GF-D8 (cell line): ENCODE results near the gene SSX2IP.
A peak's percentile ranks its signal among the peaks of the same experiment; 100 is the strongest.
"Not testable (repeated sequence)": the region's sequence is repeated elsewhere in the genome, so short reads cannot be mapped to it uniquely, and the experiment has no call there.

Source experiments
- DNase-seq: peaks from one replicate; lab custom pipeline; 2025; lab: John Stamatoyannopoulos, UW

Gene SSX2IP, protein sequence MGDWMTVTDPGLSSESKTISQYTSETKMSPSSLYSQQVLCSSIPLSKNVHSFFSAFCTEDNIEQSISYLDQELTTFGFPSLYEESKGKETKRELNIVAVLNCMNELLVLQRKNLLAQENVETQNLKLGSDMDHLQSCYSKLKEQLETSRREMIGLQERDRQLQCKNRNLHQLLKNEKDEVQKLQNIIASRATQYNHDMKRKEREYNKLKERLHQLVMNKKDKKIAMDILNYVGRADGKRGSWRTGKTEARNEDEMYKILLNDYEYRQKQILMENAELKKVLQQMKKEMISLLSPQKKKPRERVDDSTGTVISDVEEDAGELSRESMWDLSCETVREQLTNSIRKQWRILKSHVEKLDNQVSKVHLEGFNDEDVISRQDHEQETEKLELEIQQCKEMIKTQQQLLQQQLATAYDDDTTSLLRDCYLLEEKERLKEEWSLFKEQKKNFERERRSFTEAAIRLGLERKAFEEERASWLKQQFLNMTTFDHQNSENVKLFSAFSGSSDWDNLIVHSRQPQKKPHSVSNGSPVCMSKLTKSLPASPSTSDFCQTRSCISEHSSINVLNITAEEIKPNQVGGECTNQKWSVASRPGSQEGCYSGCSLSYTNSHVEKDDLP

DNA sequence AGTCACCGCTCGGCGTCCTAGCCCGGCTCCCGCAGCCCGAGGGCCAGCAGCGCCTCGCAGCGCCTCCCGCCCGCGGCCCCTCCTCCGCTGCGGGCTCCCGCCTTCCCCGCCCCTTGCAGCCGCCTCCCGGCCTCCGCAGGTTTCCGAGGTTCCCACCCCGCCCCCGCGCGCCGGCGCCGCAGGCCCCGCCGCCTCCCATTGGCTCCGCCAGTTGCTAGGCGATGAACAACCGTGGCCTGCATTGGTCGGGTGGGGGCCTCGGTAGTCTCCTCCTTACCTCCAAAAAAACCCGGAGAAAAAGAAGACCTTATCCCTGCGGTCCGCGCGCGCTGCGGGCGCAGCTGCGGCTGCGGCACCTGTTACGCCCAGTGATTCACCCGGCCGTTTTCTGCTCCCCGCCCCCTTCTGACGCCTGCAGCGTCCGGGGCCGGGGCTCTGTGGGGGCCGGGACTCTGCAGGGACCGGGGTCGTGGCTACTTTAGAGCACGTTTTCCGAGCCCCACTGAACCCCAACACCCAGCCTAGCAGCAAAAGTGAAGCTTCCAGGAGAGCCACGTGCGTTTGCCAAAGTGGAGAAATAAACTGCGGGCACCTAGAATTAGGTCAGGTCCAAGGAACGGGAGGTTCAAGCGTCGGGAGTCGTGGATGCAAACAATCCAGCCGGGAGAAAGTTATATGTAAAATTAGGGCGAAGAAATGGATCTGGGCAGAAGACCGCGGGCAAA, at the start of gene SSX2IP:
Gene SSX2IP (minus strand): TSS at position 65 of the 725 bp plus-strand sequence. CDS start 19,242 bp downstream, outside the sequence.
- DNase-seq, result peak; percentile 93

DNA sequence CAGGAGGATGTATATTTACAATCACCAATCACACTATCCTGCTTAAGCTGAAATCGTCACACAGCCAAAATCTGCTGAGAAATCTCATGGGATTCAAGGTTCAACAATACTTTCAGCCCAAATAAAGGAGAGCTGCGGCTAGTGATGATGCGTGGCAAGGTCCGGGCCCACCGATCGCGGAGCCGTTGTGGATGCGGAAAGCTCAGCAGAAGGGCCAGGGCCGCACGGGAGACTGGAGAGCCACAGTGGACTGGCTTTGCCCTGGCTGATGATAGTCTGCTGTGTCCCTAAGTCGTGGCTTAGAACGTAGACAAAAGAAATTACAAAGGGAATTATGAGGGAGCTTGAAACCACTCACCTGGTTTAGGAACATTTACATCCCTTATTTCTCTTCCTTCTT, 48.0 kb upstream of the SSX2IP start:
- DNase-seq, result no peak

DNA sequence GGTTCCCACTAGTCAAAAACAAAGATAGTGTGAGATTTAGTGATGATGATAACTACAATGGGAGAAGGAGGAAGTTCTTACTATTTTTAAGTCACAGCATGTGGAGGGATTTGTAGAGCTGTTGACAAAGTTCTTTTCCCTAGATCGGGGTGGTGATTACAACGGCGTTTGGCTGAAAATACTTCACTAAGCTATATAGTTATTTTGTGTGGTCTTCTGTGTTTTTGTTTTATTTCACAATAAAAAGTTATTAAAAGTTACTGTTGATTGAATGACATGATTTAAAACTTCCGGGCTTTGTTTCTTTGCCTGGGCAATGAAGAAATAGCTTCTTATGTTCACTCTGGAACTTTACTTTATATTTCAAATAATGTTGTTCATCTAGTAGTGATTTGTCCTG, 47.3 kb upstream of the SSX2IP start:
- no peak for DNase-seq

DNA sequence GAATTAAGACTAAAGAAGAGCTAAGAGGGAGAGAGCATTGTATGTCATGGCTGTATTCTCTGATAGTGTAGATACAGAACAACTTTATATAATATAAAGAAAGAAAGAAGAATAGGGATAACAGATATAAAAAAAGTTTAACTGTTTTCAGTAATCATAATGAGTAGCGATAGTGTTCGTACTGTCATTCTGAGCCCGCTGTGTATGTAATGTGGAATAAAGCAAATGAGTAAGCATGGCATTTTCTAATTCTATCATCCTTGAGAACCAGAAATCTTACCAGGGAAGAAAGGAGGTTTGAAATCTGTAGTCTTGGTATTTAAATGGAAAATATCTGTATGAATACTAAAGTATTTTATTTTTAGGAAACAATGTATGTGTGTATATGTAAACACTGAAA, 46.7 kb upstream of the SSX2IP start:
- no peak for DNase-seq

DNA sequence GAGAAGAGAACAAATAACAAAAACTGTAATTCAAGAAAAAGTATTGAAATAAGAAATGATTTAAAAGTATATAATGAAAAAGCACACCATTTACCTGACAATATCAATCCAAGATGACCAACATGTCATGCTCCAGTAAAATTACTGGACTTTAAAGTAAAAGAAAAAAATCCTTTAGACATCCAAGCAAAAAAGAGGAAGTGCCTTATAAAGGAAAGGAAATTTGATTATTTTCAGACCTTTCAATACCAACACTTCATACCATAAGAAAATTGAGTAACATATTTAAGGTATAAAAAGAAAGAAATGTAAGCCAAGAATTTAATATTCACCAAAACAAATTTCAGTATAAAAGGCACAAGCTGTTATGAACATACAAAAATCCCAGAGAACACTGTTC, 46.2 kb upstream of the SSX2IP start:
- no peak for DNase-seq

DNA sequence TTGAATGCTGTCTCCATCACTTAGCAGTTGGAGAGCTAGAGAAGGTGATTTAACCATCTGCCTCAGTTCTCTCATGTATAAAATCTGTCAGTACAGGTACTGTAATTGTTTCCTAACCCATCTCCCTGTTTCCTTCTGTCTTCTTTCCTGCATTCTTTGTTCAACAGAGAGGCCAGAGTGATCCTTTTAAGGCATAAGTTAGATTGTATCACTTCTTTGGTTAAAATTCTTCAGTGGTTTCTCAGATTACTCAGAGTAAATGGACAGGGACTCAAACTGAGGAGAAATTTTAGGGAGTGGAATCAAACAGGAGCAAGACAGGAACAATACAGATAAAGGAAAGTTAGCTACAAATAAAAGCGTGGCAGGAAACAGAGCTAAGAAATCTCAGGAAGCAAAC, 45.2 kb upstream of the SSX2IP start:
- no peak for DNase-seq

DNA sequence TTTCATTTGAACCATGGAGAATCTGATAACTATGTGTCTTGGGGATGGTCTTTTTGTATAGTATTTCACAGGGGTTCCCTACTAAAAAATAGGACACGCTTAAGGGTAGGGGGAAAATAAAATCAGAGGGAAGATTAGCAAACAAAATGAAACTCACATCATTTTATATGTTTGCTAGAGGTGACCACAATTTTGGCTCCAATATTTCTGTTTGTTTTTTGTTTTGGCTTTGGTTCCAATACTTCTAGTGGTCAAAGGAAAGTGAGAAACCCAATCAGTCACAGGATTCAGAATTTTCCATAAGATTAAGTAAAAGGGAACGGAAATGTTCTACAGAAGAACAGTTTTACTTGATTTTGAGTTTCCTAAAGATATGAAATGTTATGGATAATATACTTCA, 42.3 kb upstream of the SSX2IP start:
- DNase-seq, result no peak

DNA sequence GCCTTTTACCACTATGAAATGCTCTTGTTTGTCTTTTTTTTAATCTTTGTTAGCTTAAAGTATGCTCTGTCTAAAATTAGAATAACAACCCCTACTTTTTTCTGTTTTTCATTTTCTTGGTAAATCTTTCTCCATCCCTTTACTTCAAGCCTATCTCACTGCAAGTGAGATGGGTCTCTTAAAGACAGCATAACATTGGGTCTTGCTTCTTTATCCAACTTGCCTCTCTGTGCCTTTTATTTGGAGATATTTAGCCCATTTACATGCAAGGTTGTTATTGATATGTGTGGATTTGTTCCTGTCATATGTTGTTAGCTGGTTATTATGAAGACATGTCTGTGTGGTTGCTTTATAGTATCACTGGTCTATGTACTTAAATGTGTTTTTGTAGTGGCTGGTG, 41.3 kb upstream of the SSX2IP start:
- no peak for DNase-seq

DNA sequence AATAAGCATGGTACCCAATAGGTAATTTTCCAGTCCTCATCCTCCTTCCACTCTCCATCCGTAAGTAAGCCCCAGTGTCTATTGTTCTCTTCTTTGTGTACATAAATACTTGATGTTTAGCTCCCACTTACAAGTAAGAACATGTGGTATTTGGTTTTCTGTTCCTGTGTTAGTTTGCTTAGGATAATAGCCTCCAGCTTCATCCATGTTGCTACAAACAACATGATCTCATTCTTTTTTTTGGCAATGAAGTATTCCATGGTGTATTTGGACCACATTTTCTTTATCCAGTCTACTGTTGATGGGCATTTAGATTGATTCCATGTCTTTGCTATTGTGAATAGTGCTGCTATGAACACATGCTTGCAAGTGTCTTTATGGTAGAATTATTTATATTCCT, 37.5 kb upstream of the SSX2IP start:
- not testable (repeated sequence) for DNase-seq

DNA sequence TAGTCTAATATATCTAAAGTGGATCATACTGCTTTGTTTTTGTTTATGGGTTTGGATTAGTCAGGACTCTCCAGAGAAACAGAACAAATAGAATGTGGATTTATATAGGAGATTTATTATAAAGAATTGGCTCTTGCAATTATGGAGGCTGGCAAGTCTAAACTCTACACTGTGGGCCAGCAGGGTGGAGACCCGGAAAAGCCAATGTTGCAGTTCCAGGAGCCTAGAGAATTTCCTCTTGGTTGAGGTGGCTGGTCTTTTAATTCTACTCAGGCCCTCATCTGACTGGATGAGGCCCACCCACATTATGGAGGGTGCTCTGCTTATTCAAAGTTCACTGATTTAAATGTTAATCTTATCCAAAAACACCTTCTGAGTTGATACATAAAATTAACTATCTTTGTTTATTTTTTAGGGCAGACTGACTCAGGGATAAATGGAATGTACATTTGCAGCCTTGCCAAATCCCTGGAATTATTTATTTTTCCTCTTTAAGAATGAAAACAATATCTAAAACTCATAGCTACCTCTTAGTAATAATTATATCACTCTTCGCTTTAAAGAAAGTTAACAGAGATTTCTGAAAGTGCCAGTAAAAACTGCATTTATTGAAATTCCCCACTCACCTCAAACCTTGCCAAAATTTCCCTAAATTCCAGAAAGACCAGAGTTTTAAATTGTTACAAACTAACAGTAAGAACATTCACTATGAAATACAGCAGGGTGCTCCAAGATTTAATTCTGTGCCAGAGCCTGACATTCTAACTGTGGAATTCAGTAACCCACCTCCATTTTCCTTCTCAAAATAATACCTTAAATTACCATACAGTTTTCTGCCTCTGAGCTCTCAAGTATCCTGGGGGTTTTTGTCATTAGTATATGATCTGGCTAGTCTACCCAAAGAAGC, 36.6 kb upstream of the SSX2IP start:
- DNase-seq, result no peak

DNA sequence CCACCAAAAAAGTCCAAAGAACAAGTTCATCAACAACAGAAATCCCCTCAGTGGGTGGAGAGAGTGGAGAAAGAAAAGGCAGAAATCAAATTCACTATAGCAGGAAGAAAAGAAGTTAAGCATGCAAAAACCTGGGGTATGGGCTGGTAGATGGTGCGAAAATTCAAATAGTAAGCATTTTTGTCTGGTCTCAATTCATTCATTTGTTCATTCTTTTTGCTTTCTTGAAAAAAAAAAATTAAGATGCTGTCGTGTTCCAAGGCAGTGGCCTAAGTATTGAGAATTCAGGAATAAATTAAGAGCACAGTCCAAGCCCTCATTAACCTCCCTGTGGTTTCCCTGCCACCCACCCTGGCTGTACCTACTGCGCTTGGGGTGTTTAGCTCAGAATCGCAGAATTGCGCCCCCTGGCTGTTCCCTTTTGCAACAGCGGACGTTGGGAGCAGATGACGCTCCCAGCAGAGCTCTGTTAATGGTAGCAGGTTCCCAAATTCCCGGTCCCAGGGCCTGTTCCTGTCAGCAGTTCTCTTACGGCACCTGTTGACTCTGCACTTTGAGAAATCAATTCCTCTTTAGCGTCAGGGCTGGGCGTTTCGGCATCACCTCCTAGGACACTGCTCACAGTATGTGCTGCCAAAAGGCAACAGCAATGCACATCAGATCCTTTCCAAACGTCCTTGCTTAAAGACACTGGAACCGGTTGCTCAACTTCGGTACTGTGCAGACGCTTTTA, 34.0 kb upstream of the SSX2IP start:
- no peak for DNase-seq

DNA sequence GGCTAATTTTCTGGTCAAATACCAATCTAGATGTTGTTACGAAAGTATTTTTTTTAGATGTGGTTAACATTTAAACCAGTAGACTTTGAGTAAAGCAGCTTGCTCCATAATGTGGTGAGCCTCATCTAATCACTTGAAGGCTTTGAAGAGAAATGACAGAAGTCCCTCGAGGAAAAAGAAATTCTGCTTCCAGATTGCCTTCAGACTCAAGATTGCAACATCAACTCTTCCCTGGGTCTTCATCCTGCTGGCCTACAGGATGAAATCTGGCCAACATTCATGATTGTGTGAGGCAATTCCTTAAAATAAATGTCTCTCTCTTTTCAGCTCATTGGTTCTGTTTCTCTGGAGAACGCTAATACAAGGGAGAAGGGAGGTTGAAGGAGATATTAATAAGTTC, 32.5 kb upstream of the SSX2IP start:
- DNase-seq, result no peak

DNA sequence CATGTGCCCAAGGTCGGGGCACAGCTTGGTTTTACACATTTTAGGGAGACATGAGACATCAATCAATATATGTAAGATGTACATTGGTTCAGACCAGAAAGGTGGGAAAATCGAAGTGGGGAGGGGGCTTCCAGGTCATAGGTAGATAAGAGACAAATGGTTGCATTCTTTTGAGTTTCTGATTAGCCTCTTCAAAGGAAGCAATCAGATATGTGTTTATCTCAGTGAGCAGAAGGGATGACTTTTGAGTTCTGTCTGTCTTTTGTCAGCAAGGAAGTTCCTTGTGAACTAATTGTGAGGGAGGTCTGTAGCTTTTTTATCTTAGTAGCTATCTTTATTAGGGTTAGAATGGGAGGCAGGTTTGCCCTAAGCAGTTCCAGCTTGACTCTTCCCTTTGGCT, 31.6 kb upstream of the SSX2IP start:
- DNase-seq, result not testable (repeated sequence)

DNA sequence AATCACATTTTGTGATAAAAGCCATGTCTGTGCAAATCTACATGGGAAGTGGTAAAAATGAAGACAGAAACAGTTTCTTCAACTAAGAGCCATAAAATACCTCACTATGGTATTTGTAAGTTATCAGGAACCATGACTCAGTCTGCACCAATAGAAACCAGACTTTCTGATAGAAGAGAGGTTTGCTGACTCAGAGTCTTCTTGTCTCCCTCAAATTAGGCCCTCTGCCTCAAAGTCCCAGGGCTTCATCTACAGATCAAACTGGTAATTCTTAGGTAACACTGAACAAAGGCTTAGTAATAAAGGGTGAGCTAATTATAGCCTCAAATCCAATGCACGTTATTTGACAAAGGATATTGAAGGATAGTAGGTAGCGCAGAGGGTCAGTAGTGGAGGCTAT, 30.9 kb upstream of the SSX2IP start:
- DNase-seq, result no peak

DNA sequence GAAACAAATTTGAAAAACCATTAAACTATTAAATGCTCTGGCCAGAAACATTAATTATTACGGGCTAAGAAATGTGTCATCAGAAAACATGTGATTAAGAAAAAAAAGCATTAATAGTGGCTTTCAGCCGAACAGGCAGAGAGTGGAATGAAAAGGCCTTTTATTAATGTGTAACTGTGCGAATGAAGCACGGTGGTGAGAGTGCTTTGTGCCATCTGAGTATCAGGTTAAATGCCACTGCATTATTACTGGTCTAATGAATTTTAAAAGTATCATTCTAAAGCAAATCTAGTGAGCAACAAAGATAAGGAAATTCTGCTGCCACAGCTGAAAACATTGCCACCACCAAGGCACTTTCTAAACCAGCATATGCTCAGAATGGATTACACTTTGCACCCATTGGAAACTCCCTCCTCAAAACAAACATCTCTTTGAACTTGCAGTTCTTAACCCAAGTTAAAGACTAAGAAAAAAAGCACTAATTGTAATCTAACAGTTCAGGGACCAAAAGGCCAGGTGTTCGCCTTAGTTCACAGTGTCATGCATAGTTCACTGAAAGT, 30.0 kb upstream of the SSX2IP start:
- no peak for DNase-seq

DNA sequence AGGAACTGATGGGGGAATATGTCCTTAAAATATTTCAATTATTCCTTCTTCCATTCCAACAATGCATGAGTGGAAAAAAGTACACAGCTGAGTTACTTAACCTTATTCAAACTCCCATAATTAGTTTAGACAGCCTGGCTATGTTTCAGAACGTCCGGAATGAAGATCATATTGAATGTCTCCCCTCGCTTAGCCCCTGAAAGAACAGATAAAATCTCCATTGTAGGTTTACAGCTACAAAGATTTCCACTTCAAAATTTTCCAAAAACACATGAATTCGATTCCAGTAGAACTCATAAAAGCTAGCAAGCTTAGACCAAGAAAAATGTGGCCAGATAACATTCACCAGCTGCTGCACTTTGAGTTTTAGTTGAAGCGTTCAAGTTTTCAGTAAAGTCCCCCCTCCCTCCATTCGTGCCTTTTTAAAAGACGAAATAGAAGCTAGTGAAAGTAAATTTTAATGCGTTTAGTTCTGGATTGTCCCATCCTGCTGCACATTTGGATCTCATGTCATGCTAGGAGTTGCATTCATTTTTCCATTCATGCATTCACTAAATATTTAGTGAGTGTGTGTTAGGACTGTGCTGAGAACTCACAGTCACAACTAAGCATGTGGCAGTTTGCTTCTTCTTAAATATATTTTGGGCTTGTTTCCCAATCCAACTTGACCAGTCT, 29.4 kb upstream of the SSX2IP start:
- DNase-seq, result no peak

DNA sequence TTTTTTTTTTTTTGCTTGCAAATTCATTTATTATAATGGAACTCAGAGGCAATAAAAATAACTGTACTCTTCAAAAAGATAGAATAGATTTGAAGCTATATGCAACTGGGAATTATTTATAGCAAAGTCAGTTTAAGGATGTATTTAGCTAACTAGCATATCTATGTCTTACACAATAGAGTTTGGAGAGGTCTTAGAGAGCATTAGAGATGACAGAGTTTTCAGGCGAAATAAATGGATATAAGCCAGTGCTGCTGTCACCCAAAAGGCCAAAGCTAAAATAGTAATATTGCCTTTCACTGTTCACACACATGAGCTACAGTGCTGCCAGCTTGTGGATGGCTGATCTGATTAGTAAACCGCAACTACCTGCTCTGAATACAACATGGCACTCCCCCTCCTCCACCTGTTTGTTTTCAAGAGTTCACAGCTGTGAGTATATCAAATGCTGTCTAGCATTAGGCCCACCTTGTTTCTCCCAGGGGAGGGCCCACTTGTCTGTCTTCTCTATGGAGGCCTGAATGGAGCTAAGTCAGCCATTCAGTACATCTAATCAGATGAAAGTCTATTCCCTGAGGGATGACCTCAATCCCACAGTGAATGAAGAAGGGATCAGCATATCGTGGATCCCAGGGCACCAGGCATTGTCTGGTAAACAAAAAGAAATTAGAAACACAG, 25.2 kb upstream of the SSX2IP start:
- DNase-seq, result no peak

DNA sequence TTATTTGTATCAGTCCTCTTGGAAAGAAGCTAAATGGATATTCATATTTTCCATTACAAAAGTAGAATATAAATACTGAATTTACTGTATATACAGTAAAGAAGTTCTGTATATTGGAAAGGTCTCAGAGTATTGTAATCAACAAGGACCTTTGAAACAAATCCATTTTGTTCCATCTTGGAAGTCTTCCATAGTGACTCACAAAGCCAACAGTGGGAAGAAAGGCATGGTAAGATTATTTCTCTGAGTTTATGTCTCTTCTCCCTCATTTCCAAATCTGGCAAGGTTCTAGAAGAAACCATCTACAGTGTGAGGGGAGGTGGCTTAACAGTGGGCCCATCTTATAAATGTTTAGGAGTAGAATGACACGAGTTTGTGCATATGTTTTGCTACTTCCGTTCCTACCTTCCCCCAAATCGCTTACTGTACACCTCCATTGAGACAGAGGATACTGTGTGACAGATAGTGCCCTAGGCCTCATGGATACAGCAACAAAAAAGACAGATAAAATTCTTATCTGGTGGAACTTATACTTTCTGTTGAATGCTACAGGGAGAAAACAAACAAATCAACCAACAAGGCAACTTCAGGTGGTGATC, 22.1 kb upstream of the SSX2IP start:
- DNase-seq, result no peak

DNA sequence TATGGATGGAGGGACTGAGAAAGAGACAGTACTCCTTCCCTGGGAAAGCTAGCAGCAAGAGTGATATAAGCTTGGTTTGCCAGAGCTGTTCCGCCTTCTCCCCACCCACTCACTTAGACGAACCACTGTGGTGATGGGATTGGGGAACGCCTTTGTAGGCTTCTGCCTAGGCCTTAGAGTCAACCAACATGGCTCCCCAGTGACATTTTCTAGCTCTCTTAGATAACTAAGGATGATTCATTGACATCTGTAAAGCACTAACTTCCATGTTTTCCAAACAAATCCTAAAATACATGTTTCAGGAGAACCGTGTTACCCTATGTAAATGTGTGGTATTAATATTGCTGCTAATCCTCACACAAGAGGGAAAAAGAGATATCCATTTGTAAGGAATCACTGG, 21.6 kb upstream of the SSX2IP start:
- DNase-seq, result no peak
